Raji (cell line): ENCODE results near the gene AFF1.

ENCODE experiments used
- POLR2A ChIP-seq: IDR thresholded peaks from 2 replicates; pipeline ENCODE4 v1.6.1; 2011; ENCODE audit warnings: low read depth, low read length, control low read depth; ENCODE audit not compliant: insufficient read depth

The AFF1 gene

GRCh38 chr4:87044511-87045233 is 109.9 kb downstream of the AFF1 start:
- TF ChIP-seq POLR2A, result no peak

DNA sequence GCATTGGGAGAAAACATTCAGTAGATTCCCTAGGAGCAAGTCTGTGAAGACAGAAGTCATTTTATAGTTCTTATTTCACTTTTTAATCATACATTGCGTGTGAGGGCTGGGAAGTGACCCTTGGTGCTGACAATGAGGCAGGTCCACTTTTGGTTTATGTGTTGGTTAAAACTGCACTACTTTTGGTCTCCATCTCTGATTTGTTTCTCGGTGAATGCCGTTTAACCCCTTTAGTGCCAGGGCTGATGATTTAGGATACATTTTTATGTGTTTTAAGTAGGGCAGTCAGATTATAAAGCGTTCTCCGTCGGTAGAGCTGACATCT is 110.4 kb downstream of the AFF1 start:
- no peak for TF ChIP-seq POLR2A

DNA sequence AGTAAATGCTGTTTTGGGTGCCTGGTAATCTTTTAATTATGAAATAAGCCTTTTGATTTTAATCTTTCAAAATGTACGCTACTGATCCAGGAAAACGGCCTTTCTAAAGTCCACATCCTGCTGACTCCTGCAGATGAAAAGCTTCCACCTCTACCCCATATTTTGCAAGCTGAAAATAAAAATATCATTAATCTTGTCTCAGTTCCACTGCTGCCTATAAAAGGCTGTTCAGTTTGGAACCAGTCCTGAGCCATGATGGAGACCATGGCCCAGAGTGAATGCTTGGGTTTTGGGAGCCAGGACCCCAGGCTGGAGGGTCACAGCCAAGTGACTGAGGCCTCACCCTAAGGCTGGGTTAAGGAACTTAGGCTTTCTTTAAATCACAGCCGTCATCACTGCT is 110.8 kb downstream of the AFF1 start:
- no peak for TF ChIP-seq POLR2A

GRCh38 chr4:87046121-87046551 is 111.3 kb downstream of the AFF1 start:
- TF ChIP-seq POLR2A, result no peak

GRCh38 chr4:87047281-87047798 is 112.5 kb downstream of the AFF1 start:
- no peak for TF ChIP-seq POLR2A

- TF ChIP-seq POLR2A, result no peak
Measured at GRCh38 chr4:87049508-87049907, 114.7 kb downstream of the AFF1 start.

DNA sequence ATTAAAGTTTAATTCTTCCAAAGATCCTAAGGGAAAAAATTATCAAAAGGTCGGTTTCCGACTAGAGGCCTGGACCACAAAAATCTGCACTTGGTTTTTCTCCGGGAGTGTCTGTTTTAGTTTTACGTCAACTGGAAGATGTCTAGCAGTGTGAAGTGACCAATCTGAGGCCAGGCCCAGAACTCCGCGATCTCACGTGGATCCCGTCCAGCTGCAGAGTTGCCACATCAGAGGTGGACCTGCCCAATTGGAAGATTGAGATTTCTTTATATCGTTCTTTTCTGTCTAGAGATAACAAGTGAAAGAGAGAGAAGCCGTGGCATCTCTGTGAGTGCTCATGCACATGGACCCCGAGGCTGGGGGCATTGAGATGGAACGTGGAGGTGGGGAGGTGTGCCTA is 115.8 kb downstream of the AFF1 start:
- TF ChIP-seq POLR2A, result no peak

GRCh38 chr4:87051121-87051713 is 116.4 kb downstream of the AFF1 start:
- TF ChIP-seq POLR2A, result no peak

DNA sequence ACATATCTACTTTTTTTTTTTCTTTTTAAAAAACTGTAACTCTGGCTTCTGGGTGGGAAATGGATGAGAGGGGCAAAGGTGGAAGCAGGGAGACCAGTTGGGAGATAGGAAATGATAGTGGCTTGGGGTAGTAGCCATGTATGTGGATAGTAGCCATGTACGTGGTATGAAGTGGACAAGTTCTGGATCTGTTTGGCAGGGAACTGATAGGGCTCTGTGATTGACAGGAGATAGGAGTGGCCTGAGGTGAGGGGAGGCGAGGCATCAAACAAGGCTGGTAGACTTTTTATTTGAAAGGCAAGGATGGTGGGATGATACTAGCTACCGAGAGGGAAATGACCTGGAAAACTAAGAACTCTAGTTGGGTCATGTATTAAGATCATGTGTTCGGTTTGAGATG is 117.8 kb downstream of the AFF1 start:
- TF ChIP-seq POLR2A, result no peak

GRCh38 chr4:87053176-87053658 is 118.4 kb downstream of the AFF1 start:
- TF ChIP-seq POLR2A, result no peak

DNA sequence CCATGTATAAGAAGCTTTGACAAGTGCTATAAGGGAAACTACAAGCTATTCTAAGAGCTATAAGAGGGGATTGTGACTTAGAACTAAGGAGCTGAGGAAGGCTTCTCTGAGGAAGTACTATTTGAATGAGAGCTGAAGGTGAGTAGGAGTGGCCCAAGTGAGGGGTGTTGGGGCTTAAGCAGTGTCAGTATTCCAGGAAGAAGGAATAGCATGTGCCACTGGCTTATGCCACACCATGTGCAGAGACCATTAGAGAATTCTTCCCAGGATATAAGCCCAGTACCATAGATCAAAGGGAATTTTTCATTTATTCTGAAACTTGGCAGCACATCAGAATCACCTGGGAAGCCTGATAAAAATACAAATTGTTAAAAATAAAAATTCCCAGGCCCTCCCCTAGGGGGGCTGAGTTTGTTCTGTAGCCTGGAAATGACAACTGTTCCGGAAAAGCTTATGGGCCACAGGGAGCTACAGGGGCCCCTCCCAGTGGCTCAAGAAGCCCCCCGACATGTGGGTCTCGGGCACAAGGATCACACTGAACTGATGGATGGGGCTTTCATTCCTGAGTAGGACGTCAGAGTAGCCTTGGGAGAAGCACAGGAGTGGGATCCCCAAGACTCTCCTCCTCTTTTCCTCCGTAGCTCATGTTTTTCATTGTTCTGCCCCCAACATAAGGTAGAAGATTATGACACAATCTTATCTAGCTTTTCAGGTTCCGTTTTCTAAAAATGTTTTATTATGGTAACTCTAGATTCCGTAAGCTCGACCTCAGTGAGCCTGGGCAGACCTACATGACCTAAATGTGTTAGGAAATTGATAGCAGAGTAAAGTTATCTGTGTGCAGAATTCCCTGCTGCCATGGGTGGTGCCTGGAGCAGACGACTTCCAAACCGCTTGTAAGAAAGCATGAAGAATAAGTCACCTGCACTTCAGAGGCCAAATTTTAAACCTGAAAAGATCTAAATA is 119.3 kb downstream of the AFF1 start:
- TF ChIP-seq POLR2A, result no peak

DNA sequence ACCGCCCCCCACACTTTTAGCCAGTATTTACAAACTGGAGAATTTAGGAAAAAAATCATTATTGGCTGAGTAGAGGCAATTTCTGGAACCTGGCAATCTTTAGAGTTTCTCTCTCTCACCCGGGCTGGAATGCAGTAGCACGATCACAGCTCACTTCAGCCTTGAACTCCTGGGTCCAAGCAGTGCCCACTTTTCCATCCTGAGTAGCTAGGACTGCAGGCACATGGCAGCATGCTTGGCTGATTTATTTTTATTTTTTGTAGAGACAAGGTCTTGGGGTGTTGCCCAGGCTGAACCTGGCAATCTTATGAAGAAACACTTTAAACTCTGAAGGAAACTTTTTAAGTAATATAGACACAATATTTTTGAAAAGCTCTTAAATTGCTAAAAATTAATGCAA is 120.1 kb downstream of the AFF1 start:
- no peak for TF ChIP-seq POLR2A

GRCh38 chr4:87055311-87055710 is 120.5 kb downstream of the AFF1 start:
- no peak for TF ChIP-seq POLR2A

DNA sequence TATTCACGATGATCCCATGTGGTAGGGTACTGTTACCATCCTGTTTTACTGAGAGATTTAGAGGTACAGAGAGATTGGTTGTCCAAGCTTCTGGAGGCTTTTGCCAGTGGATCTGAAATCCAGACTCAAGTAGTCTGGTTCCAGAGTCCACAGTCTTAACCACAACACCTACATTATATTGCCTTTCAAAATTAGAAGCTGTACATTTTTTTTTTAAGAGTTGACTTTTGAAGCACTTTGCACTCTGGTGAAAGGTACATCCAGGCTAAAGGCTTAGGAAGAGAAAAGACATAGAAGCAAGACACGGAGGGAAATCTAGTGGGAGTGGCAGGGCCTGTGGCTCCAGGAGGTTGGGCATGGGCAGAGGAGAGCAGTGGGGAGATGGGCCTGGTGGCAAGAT is 122.1 kb downstream of the AFF1 start:
- TF ChIP-seq POLR2A, result no peak

GRCh38 chr4:87057835-87058355 is 123.1 kb downstream of the AFF1 start:
- TF ChIP-seq POLR2A, result no peak
